Cardiac muscle cell (in vitro differentiated cells and primary cell): ENCODE results near the gene PPCDC. TPM values are rescaled to one million over a fixed set of nuclear protein-coding genes. Genes with fewer than 3 reads are reported as not detected.

Experiments used
- DNase-seq, 2 donors: peaks; one replicate each; pipeline versions ENCODE4 v3.0.0 to v3.0.0-alpha.2; 2010 to 2017; ENCODE audit warnings: low read depth in 1 of 2, low spot score in 1 of 2
- H3K27ac ChIP-seq: fragments of 200-600 bp; sonication (generic); 2 replicates; pipeline ENCODE4 v1.5.1; 2016
- H3K27me3 ChIP-seq: fragments of 200-600 bp; sonication (generic); 2 replicates; pipeline ENCODE4 v1.6.0; 2016; ENCODE audit warnings: control low read depth
- H3K36me3 ChIP-seq: fragments of 200-600 bp; sonication (generic); 2 replicates; pipeline ENCODE4 v1.5.1; 2016; ENCODE audit warnings: control low read depth
- H3K4me1 ChIP-seq: fragments of 200-600 bp; sonication (generic); 2 replicates; pipeline ENCODE4 v1.8.1; 2017; ENCODE audit warnings: low read depth, mild to moderate bottlenecking, mixed run types
- H3K4me3 ChIP-seq: fragments of 200-600 bp; sonication (generic); 2 replicates; pipeline ENCODE4 v1.5.1; 2016; ENCODE audit warnings: mild to moderate bottlenecking
- H3K9me3 ChIP-seq: fragments of 200-600 bp; sonication (generic); 2 replicates; pipeline ENCODE4 v1.5.1; 2017; ENCODE audit warnings: low read depth, mild to moderate bottlenecking, control low read depth
- polyA plus RNA-seq: library from polyadenylated mRNA; unstranded; fragments of >200 nt; fragmentation: Nextera tagmentation; extraction: Ambion mirVana; gene quantifications from 2 replicates; pipeline ENCODE4 v1.2.1, GENCODE V29; 2016
- total RNA-seq: library from RNA; depleted of rRNA; stranded (reverse); fragments of >200 nt; gene quantifications from 2 replicates; pipeline ENCODE4 v1.2.3, GENCODE V29; 2016
- TF ChIP-seq, protein P1 (sequence below): IDR thresholded peaks from 2 replicates; pipeline ENCODE4 v1.5.1; 2012; ENCODE audit warnings: low read depth, mild to moderate bottlenecking, low read length

PPCDC gene
- total and polyA plus RNA-seq, 2 experiments from 2014 or later, result 17.6 to 25.6 TPM

DNA sequence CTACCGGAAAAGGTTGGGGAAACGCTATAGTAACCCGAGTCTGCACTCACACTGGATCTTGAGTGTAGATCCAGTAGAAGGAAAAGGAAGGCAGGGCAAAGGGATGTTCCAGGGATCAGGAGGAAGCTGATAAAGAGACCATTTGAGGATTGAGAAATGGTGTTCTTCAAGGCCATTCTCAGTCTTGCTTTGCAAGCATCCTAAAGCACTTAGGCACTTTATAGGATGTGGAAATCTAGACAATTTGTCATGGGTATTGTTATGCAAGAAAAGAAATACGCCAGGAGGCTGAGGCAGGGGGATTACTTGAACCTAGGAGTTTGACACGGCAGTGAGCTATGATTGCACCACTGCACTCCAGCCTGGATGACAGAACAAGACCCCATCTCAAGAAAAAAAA, 41.2 kb upstream of the PPCDC start:
- H3K4me1 ChIP-seq, result no peaks in the 10 kb centered on the region
- no peak overlapping the region for H3K4me3 ChIP-seq
- no peaks in the 10 kb centered on the region for H3K36me3 ChIP-seq
- TF ChIP-seq, protein P1, sequence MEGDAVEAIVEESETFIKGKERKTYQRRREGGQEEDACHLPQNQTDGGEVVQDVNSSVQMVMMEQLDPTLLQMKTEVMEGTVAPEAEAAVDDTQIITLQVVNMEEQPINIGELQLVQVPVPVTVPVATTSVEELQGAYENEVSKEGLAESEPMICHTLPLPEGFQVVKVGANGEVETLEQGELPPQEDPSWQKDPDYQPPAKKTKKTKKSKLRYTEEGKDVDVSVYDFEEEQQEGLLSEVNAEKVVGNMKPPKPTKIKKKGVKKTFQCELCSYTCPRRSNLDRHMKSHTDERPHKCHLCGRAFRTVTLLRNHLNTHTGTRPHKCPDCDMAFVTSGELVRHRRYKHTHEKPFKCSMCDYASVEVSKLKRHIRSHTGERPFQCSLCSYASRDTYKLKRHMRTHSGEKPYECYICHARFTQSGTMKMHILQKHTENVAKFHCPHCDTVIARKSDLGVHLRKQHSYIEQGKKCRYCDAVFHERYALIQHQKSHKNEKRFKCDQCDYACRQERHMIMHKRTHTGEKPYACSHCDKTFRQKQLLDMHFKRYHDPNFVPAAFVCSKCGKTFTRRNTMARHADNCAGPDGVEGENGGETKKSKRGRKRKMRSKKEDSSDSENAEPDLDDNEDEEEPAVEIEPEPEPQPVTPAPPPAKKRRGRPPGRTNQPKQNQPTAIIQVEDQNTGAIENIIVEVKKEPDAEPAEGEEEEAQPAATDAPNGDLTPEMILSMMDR, result no peak
- H3K9me3 ChIP-seq, result no peaks in the 10 kb centered on the region
- no peak overlapping the region for H3K27ac ChIP-seq
- no peak for DNase-seq
- H3K27me3 ChIP-seq, result no peaks in the 10 kb centered on the region

DNA sequence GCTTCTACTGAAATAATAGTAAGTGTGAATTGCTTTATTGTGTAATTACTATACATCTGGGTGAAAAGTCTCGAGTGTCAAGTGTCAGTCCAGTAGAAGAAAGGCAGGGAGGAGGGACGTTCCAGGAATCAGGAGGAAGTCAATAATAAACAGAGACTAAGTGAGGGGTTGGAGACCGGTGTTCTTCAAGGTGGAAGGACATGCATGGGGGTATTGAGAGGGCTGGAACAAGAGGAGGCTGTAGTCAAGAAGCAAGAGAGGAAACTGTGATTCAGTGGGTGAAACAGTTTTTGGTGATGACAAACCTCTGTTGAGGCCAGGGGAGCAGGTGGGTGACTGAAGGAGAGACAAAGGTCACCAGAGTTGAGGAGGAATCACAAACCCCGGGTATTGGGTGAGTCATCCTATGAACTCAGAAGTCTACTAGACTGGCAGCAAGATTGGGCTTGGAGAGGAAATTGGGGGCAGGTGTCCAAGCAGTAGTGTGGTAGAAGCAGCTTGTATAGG, 39.6 kb upstream of the PPCDC start:
- Histone ChIP-seq H3K4me3 (no peak overlapping the region), H3K9me3 (no peaks in the 10 kb centered on the region), H3K27ac (no peak overlapping the region), H3K36me3 (no peaks in the 10 kb centered on the region), H3K27me3 (no peaks in the 10 kb centered on the region), H3K4me1 (no peaks in the 10 kb centered on the region)
- TF ChIP-seq, protein P1, result no peak
- no peak for DNase-seq

DNA sequence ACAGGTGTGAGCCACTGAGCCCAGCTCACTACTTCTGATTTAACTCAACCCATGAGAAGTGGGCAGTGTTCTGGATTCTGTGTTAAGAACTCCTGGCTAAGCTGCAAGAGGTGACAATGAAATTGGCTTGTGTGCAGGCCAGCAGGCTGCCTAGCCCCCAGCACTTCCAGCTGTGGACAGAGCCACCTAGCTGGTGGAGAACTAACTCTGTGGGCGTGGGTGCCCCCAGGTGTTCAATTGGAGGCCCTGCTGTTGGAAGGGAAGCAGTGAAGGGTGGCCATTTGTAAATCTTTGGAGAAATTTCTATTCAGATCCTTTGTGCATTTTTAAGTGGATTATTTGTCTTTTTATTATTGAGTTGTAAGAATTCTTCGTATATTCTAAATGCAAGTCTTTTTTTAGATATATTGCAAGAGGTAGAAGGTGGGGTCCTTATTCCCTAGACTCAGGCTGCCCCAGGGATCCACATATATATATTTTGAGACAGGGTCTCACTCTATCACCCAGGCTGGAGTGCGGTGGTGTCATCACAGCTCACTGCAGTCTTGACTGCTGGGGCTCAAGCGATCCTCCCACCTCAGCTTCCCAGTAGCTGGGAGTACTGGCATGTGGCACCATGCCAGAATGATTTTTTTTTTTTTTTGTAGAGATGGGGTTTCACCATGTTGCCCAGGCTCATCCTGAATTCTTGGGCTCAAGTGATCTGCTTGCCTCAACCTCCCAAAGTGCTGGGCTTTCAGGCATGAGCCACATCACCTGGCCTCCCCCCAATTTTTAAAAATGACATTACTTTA, 35.2 kb upstream of the PPCDC start:
- Histone ChIP-seq H3K27me3 (peaks cover 4% of the 10 kb centered on the region), H3K27ac (no peak overlapping the region), H3K4me1 (no peaks in the 10 kb centered on the region), H3K36me3 (no peaks in the 10 kb centered on the region), H3K4me3 (no peak overlapping the region), H3K9me3 (no peaks in the 10 kb centered on the region)
- peak; percentile 68 to 88 for DNase-seq
- TF ChIP-seq, protein P1, result peak; percentile 61

DNA sequence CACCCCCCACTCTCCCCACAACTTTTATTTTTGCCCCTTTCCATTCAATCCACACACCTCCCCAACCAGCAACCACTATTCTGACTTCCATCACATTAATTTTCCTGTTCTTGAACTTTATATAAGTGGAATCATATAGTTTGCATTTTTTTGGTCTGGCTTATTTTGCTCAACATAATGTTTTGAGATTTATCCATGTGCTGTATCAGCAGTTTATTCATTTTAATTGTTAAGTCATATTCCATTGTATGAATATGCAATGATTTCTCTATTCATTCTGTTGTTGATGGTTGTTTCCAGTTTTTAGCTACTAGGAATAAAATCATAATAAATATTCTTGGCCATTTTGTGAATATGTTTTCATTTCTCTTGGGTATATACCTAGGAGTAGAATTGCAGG, 33.9 kb upstream of the PPCDC start:
- Histone ChIP-seq H3K36me3 (no peaks in the 10 kb centered on the region), H3K4me3 (no peak overlapping the region), H3K27me3 (peaks cover 4% of the 10 kb centered on the region), H3K4me1 (no peaks in the 10 kb centered on the region), H3K27ac (no peak overlapping the region), H3K9me3 (no peaks in the 10 kb centered on the region)
- no peak for DNase-seq
- TF ChIP-seq, protein P1, result no peak

DNA sequence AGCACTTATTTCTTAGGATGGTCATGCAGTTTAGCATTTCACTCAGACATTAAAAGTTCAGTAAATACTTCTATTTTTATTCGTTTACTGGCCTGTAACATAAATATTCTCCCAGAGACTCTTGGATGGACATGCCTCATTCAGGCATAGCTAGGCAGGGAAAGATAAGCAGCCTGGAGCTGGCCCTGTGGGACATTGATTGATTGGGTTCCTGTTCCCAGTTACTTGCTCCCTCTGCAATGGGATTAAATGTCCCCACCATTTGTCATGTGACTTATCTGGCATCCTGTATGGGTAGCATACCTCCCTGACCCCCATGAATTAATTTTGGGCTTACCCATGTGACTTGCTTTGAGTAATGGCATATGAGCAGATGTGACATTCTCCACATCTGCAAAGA, 30.8 kb upstream of the PPCDC start:
- H3K9me3 ChIP-seq, result no peaks in the 10 kb centered on the region
- no peak for DNase-seq
- peaks cover 25% of the 10 kb centered on the region for H3K27me3 ChIP-seq
- no peaks in the 10 kb centered on the region for H3K4me1 ChIP-seq
- H3K36me3 ChIP-seq, result no peaks in the 10 kb centered on the region
- H3K27ac ChIP-seq, result no peak overlapping the region
- no peak overlapping the region for H3K4me3 ChIP-seq
- TF ChIP-seq, protein P1, result no peak
